Fibroblast of pulmonary artery (primary cell): Measurements from ENCODE around the gene DENND6A.
A peak's percentile ranks its signal among the peaks of the same experiment; 100 is the strongest.

Source experiments
- DNase-seq: peaks from one replicate; pipeline ENCODE4 v3.0.0-alpha.2; 2010; ENCODE audit warnings: low read depth
- H3K4me3 ChIP-seq: replicated peaks from 2 replicates; pipeline ENCODE4 v1.5.1; 2011; ENCODE audit warnings: low read depth, mild to moderate bottlenecking, control low read depth, low read length, moderate library complexity
- TF ChIP-seq, protein P1 (sequence below): IDR thresholded peaks from 2 replicates; pipeline ENCODE4 v1.5.1; 2011; ENCODE audit warnings: mild to moderate bottlenecking, control low read depth, low read length, inconsistent platforms; ENCODE audit errors: missing control alignments

Gene DENND6A

DNA sequence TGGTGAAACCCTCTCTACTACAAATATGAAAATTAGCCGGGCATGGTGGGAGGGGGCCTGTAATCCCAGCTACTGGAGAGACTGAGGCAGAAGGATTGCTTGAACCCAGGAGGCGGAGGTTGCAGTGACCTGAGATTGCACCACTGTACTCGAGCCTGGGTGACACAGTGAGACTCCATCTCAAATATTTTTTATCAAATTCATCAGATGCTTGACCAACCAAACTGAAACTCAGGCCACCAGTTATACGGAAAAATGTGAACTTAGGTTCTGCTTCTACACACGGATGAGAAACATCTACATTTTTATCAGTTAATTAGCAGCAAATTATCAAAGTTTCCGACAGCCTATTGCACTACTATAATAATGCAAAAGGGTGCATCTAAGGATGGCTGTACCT is 100.6 kb downstream of the DENND6A start:
- H3K4me3 ChIP-seq = no peak overlapping the region
- TF ChIP-seq, protein P1, sequence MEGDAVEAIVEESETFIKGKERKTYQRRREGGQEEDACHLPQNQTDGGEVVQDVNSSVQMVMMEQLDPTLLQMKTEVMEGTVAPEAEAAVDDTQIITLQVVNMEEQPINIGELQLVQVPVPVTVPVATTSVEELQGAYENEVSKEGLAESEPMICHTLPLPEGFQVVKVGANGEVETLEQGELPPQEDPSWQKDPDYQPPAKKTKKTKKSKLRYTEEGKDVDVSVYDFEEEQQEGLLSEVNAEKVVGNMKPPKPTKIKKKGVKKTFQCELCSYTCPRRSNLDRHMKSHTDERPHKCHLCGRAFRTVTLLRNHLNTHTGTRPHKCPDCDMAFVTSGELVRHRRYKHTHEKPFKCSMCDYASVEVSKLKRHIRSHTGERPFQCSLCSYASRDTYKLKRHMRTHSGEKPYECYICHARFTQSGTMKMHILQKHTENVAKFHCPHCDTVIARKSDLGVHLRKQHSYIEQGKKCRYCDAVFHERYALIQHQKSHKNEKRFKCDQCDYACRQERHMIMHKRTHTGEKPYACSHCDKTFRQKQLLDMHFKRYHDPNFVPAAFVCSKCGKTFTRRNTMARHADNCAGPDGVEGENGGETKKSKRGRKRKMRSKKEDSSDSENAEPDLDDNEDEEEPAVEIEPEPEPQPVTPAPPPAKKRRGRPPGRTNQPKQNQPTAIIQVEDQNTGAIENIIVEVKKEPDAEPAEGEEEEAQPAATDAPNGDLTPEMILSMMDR = no peak
- no peak for DNase-seq

DNA sequence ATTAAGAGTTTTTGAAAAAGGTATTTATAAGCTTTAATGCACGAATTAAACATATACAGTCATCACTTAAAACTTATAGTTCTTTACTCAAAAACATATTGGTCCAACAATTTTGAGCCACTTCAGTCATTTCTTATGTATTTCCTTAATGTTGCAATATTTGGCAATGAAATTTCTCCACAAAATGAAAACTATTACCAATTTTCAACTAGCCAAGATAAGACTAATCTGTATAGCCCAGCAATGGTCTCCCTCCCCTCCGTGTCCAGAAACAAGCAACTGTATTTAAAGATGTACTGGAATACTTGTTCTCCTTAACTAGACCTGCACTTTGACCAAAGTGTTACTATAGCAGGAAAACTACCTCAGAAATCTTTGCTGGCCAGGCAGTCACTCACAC is 105.0 kb downstream of the DENND6A start:
- TF ChIP-seq, protein P1 = no peak
- no peak overlapping the region for H3K4me3 ChIP-seq
- peak; percentile 39 for DNase-seq

DNA sequence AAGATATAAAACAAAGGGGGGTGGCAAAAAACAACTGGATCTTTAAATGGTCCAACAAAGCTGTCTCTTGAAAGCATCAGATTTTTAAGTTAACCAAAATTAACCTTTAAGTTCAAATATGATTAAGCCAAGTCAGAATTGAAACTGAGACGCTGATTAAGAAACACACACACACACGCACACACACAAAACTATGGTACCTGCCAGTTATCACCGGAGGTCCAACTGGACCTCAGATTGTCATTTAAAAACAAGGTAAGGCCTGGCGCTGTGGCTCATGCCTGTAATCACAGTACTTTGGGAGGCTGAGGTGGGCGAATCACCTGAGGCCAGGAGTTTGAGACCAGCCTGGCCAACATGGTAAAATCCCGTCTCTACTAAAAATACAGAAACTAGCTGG is 106.1 kb downstream of the DENND6A start:
- TF ChIP-seq, protein P1 = no peak

DNA sequence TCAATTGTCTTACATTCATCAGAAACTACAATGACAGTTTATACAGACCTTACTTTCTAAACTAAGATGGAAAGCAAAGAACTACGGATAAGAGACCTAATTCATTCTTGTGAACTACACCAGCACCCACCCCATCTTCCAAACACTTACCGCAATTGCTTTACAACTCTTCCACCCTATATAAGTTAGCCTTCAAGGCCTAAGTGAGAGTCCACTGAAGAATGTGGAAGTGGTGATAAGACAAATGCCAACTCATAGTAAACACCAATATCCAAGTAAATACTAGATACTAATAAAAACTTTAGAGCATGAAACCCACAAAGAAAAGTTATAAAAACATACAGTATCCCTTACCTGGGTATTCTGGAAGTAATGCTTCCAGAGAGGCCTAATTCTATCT is 109.3 kb downstream of the DENND6A start:
- no peak overlapping the region for H3K4me3 ChIP-seq
- no peak for DNase-seq
- TF ChIP-seq, protein P1 = no peak

More for the DNA sequence above, 106.1 kb downstream of the DENND6A start:
- DNase-seq = no peak
- H3K4me3 ChIP-seq = no peak overlapping the region

DNA sequence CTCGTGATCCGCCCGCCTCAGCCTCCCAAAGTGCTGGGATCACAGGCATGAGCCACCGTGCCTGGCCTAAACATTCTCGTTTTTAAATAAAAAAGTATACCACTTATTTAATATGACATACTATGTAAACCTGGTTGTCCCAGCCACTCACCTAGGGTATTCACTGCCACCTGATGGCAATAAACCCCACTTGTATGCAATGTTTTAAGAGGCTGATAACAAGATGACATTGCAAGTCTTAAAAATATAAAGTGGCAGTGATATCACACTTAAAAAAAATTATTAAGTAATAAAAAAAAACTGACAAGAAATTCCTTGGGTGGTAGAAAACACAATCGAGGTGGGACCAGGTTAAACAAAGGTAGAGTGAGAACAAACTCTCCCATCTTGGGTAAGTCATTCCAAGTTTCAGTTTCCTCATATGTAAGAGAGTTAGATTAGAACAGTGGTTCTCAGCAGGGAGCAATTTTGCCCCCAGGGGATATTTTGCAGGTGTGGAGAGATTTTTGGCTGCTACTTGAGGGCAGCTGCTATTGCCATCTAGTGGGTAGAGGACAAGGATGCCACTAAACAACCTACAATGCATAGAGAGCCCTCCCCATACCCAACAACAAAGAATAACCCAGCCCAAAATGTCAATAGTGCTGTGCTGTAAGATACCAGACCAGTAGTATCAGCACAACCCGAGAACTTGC is 110.3 kb downstream of the DENND6A start:
- DNase-seq = no peak
- H3K4me3 ChIP-seq = no peak overlapping the region
- TF ChIP-seq, protein P1 = peak; percentile 29

DNA sequence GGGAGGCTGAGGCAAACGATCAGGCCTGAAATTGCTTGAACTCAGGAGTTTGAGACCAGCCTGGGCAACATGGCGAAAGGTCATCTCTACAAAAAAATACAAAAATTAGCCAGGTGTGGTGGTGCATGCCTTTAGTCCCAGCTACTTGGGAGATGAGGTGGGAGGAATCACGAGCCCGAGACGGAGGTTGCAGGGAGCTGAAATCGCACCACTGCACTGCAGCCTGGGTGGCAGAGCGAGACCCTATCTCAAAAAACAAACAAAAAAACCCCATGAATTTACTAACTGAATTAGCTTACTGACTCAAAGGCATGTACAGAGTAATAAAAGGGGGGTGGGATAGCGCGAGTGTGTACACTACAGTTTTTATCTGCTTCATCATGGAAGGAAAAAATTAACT is 115.1 kb downstream of the DENND6A start:
- DNase-seq = no peak

More for the DNA sequence above, 115.1 kb downstream of the DENND6A start:
- no peak overlapping the region for H3K4me3 ChIP-seq
- TF ChIP-seq, protein P1 = no peak
